Prostate gland (tissue), 2 donors: ENCODE measurements around the gene RGS14.

Experiments used
- CTCF ChIP-seq, 4 experiments: fragments of 200-600 bp in 2 of 4; fragments of 450-650 bp in 2 of 4; sonication (generic) in 2 of 4; IDR thresholded peaks; 1 replicate in 3 of 4; 2 replicates in 1 of 4; pipeline ENCODE4 v1.5.1; 2016 to 2019; ENCODE audit warnings: antibody characterized with exemption in 4 of 4, mild to moderate bottlenecking in 2 of 4, moderate library complexity in 2 of 4
- POLR2AphosphoS5 ChIP-seq: sonication (generic); formaldehyde crosslinking; IDR thresholded peaks from one replicate; pipeline ENCODE4 v1.6.1; 2017; ENCODE audit warnings: antibody characterized with exemption

GRCh38 chr5:177343777-177344176 is 13.9 kb upstream of the RGS14 start:
- TF ChIP-seq CTCF (IDR thresholded peaks at IDR 0.05) (no peak), POLR2AphosphoS5 (no peak)
